Ishikawa (cell line): Measurements from ENCODE around the gene ANXA1.

Experiments used
- CEBPB ChIP-seq: IDR thresholded peaks from 2 replicates; pipeline ENCODE4 v1.6.1; 2012
- CREB1 ChIP-seq: IDR thresholded peaks from 2 replicates; pipeline ENCODE4 v1.6.1; 2012; ENCODE audit warnings: low read depth
- EGR1 ChIP-seq: IDR thresholded peaks from 2 replicates; pipeline ENCODE4 v1.6.1; 2012
- EP300 ChIP-seq: IDR thresholded peaks from 2 replicates; pipeline ENCODE4 v1.6.1; 2012; ENCODE audit warnings: borderline replicate concordance
- FOXM1 ChIP-seq: IDR thresholded peaks from 2 replicates; pipeline ENCODE4 v1.6.1; 2012; ENCODE audit warnings: low read depth, borderline replicate concordance
- MAX ChIP-seq: IDR thresholded peaks from 2 replicates; pipeline ENCODE4 v1.6.1; 2012
- NFIC ChIP-seq: IDR thresholded peaks from 2 replicates; pipeline ENCODE4 v1.6.1; 2012
- RAD21 ChIP-seq: IDR thresholded peaks from 2 replicates; pipeline ENCODE4 v1.6.1; 2012; ENCODE audit warnings: low read depth
- REST ChIP-seq: IDR thresholded peaks from 2 replicates; pipeline ENCODE4 v1.6.1; 2012; ENCODE audit warnings: low read depth, mild to moderate bottlenecking
- TAF1 ChIP-seq: IDR thresholded peaks from 2 replicates; pipeline ENCODE4 v1.6.1; 2012; ENCODE audit warnings: low read depth, mild to moderate bottlenecking
- TCF12 ChIP-seq: IDR thresholded peaks from 2 replicates; pipeline ENCODE4 v1.6.1; 2012; ENCODE audit warnings: low read depth
- TEAD4 ChIP-seq: IDR thresholded peaks from 2 replicates; pipeline ENCODE4 v1.6.1; 2012
- USF1 ChIP-seq: IDR thresholded peaks from 2 replicates; pipeline ENCODE4 v1.6.1; 2012
- YY1 ChIP-seq: IDR thresholded peaks from 2 replicates; pipeline ENCODE4 v1.6.1; 2012; ENCODE audit warnings: low read depth
- ZBTB7A ChIP-seq: IDR thresholded peaks from 2 replicates; pipeline ENCODE4 v1.6.1; 2012; ENCODE audit warnings: low read depth

Gene ANXA1

GRCh38 chr9:73162987-73163768, 11.5 kb downstream of the ANXA1 start:
- no peak for TF ChIP-seq REST
- no peak for TF ChIP-seq TCF12
- no peak for TF ChIP-seq EGR1
- TF ChIP-seq CEBPB = no peak
- no peak for TF ChIP-seq CREB1
- no peak for TF ChIP-seq FOXM1
- TF ChIP-seq EP300 = no peak
- TF ChIP-seq TAF1 = no peak
- no peak for TF ChIP-seq ZBTB7A
- TF ChIP-seq NFIC = no peak
- TF ChIP-seq TEAD4 = no peak
- TF ChIP-seq USF1 = no peak
- TF ChIP-seq RAD21 = no peak
- no peak for TF ChIP-seq YY1
- no peak for TF ChIP-seq MAX

- no peak for TF ChIP-seq RAD21
- no peak for TF ChIP-seq TAF1
- no peak for TF ChIP-seq EGR1
- no peak for TF ChIP-seq YY1
- no peak for TF ChIP-seq REST
- TF ChIP-seq TCF12 = no peak
- no peak for TF ChIP-seq CREB1
- no peak for TF ChIP-seq TEAD4
- TF ChIP-seq USF1 = no peak
- no peak for TF ChIP-seq NFIC
- TF ChIP-seq FOXM1 = no peak
- TF ChIP-seq EP300 = no peak
- no peak for TF ChIP-seq CEBPB
- no peak for TF ChIP-seq MAX
- no peak for TF ChIP-seq ZBTB7A
Observed at GRCh38 chr9:73165911-73166310, 14.2 kb downstream of the ANXA1 start.

GRCh38 chr9:73166468-73166867, 14.8 kb downstream of the ANXA1 start:
- TF ChIP-seq YY1 (no peak), FOXM1 (no peak), EGR1 (no peak), TEAD4 (no peak), TCF12 (no peak), CEBPB (no peak), ZBTB7A (no peak), REST (no peak), EP300 (no peak), RAD21 (no peak), TAF1 (no peak), USF1 (no peak), NFIC (no peak), MAX (no peak), CREB1 (no peak)
